BLaER1 treated with 17β-estradiol and CSF1 and Interleukin-3, amounts not matched to agents 10 nM and 100 nM (cell line): Measurements from ENCODE around the gene NPL.
A peak's percentile ranks its signal among the peaks of the same experiment; 100 is the strongest.

Source experiments
- H3K27ac ChIP-seq, 11 experiments: shearing (Covaris generic); formaldehyde crosslinking; 2 replicates each; pipeline ENCODE4 v1.8.1; 2022
- H3K27me3 ChIP-seq, 11 experiments: shearing (Covaris generic); formaldehyde crosslinking; 2 replicates each; pipeline ENCODE4 v1.8.1; 2022
- H3K36me3 ChIP-seq, 11 experiments: shearing (Covaris generic); formaldehyde crosslinking; 2 replicates each; pipeline ENCODE4 v1.8.1; 2022
- H3K4me1 ChIP-seq, 10 experiments: shearing (Covaris generic); formaldehyde crosslinking; 2 replicates each; pipeline ENCODE4 v1.8.1; 2022
- H3K4me2 ChIP-seq, 11 experiments: shearing (Covaris generic); formaldehyde crosslinking; 2 replicates each; pipeline ENCODE4 v1.8.1; 2022
- H3K4me3 ChIP-seq, 10 experiments: shearing (Covaris generic); formaldehyde crosslinking; 2 replicates each; pipeline ENCODE4 v1.8.1; 2022
- H3K9ac ChIP-seq, 11 experiments: shearing (Covaris generic); formaldehyde crosslinking; 2 replicates each; pipeline ENCODE4 v1.8.1; 2022
- H3K9me3 ChIP-seq, 11 experiments: shearing (Covaris generic); formaldehyde crosslinking; replicated peaks in 1 of 11; 2 replicates each; pipeline ENCODE4 v1.8.1; 2022
- H4K20me1 ChIP-seq, 11 experiments: shearing (Covaris generic); formaldehyde crosslinking; 2 replicates each; pipeline ENCODE4 v1.8.1; 2022
- Cebpa-rat ChIP-seq, 11 experiments: shearing (Covaris generic); IDR thresholded peaks; 2 replicates each; pipeline ENCODE4 v1.8.1; 2022

The NPL gene

GRCh38 chr1:182789138-182790076, at the start of gene NPL:
Gene NPL (plus strand): TSS chr1:182789773. CDS start chr1:182794372, 4,599 bp downstream.
- Histone ChIP-seq H3K36me3 (peaks cover 0 to 36% (median 0%) of the 10 kb centered on the region in 11 experiments; a peak in 6 of 22 replicates), H3K27ac (peak within 1 kb of the TSS; percentile 65 to 96 (median 76)), H3K27me3 (peaks cover 12 to 27% (median 19%) of the 10 kb centered on the region in 11 experiments; a peak in 20 of 22 replicates), H3K9ac (peak within 1 kb of the TSS; percentile 72 to 99 (median 84)), H3K4me2 (peak within 1 kb of the TSS; percentile 84 to 97 (median 92)), H3K4me1 (peaks cover 13 to 59% (median 21%) of the 10 kb centered on the region in 10 experiments), H3K9me3 (no peaks in the 10 kb centered on the region), H4K20me1 (no peaks in the 10 kb centered on the region), H3K4me3 (peak within 1 kb of the TSS; percentile 54 to 84 (median 66))
- no peak for TF ChIP-seq Cebpa-rat (IDR thresholded peaks at IDR 0.05)

GRCh38 chr1:182740120-182740519, 49.5 kb upstream of the NPL start:
- Histone ChIP-seq H3K4me3 (no peak overlapping the region), H3K36me3 (no peaks in the 10 kb centered on the region), H3K4me1 (no peaks in the 10 kb centered on the region), H3K9ac (no peak overlapping the region), H3K27ac (no peak overlapping the region), H3K9me3 (peaks cover 7 to 22% (median 15%) of the 10 kb centered on the region in 11 experiments; a peak in 19 of 22 replicates), H3K27me3 (no peaks in the 10 kb centered on the region), H3K4me2 (no peak overlapping the region), H4K20me1 (no peaks in the 10 kb centered on the region)
- no peak for TF ChIP-seq Cebpa-rat (IDR thresholded peaks at IDR 0.05)

GRCh38 chr1:182742780-182743179, 46.8 kb upstream of the NPL start:
- 0 out of 20 replicates have a peak, but pooled peaks cover 0 to 4% (median 0%) of the 10 kb centered on the region in 10 experiments for H3K4me1 ChIP-seq
- no peak; a peak in 1 of 22 replicates for TF ChIP-seq Cebpa-rat (IDR thresholded peaks at IDR 0.05)
- no peaks in the 10 kb centered on the region for H4K20me1 ChIP-seq
- no peak overlapping the region for H3K9ac ChIP-seq
- no peak overlapping the region for H3K4me2 ChIP-seq
- no peak overlapping the region for H3K27ac ChIP-seq
- H3K9me3 ChIP-seq: peaks cover 7 to 14% (median 11%) of the 10 kb centered on the region in 11 experiments; a peak in 19 of 22 replicates
- no peaks in the 10 kb centered on the region for H3K36me3 ChIP-seq
- H3K4me3 ChIP-seq: no peak overlapping the region
- H3K27me3 ChIP-seq: no peaks in the 10 kb centered on the region

GRCh38 chr1:182752077-182752988, 37.2 kb upstream of the NPL start:
- H3K27me3 ChIP-seq: no peaks in the 10 kb centered on the region
- H3K9ac ChIP-seq: no peak overlapping the region
- H3K4me3 ChIP-seq: no peak overlapping the region
- H3K36me3 ChIP-seq: no peaks in the 10 kb centered on the region
- H3K27ac ChIP-seq: no peak overlapping the region
- peak overlapping the region in 10 of 11 experiments; percentile 4 to 85 (median 66); a peak in 18 of 22 replicates for H3K4me2 ChIP-seq
- no peaks in the 10 kb centered on the region for H4K20me1 ChIP-seq
- peaks cover 0 to 19% (median 8%) of the 10 kb centered on the region in 11 experiments; a peak in 9 of 22 replicates for H3K9me3 ChIP-seq
- TF ChIP-seq Cebpa-rat (IDR thresholded peaks at IDR 0.05): no peak
- peaks cover 0 to 17% (median 13%) of the 10 kb centered on the region in 10 experiments; a peak in 16 of 20 replicates for H3K4me1 ChIP-seq

- TF ChIP-seq Cebpa-rat (IDR thresholded peaks at IDR 0.05): no peak
- H3K9ac ChIP-seq: no peak overlapping the region
These were observed 35.5 kb upstream of the NPL start for GRCh38 chr1:182754087-182754486.

GRCh38 chr1:182754543-182755314, 34.8 kb upstream of the NPL start:
- Histone ChIP-seq H3K9ac (no peak overlapping the region), H3K27me3 (no peaks in the 10 kb centered on the region), H3K36me3 (no peaks in the 10 kb centered on the region), H3K27ac (no peak overlapping the region), H3K9me3 (peaks cover 0 to 4% (median under 1%) of the 10 kb centered on the region in 11 experiments; a peak in 4 of 22 replicates), H3K4me3 (no peak overlapping the region), H3K4me2 (no peak overlapping the region), H4K20me1 (no peaks in the 10 kb centered on the region), H3K4me1 (peaks cover 0 to 21% (median 13%) of the 10 kb centered on the region in 10 experiments; a peak in 16 of 20 replicates)
- no peak for TF ChIP-seq Cebpa-rat (IDR thresholded peaks at IDR 0.05)

More at GRCh38 chr1:182754087-182754486, 35.5 kb upstream of the NPL start:
- Histone ChIP-seq H3K27me3 (no peaks in the 10 kb centered on the region), H3K36me3 (no peaks in the 10 kb centered on the region), H3K4me2 (no peak overlapping the region), H3K4me3 (no peak overlapping the region), H3K9me3 (peaks cover 0 to 10% (median 5%) of the 10 kb centered on the region in 11 experiments; a peak in 8 of 22 replicates), H3K27ac (no peak overlapping the region), H4K20me1 (no peaks in the 10 kb centered on the region), H3K4me1 (peaks cover 0 to 17% (median 13%) of the 10 kb centered on the region in 10 experiments; a peak in 16 of 20 replicates)

GRCh38 chr1:182755632-182756031, 33.9 kb upstream of the NPL start:
- no peak overlapping the region for H3K4me2 ChIP-seq

GRCh38 chr1:182756423-182756822, 33.1 kb upstream of the NPL start:
- no peak overlapping the region for H3K4me2 ChIP-seq
- no peak overlapping the region for H3K4me3 ChIP-seq
- no peaks in the 10 kb centered on the region for H4K20me1 ChIP-seq
- H3K27me3 ChIP-seq: no peaks in the 10 kb centered on the region
- no peak overlapping the region for H3K9ac ChIP-seq
- peaks cover 3 to 6% (median 5%) of the 10 kb centered on the region in 11 experiments for H3K9me3 ChIP-seq
- peaks cover 5 to 38% (median 21%) of the 10 kb centered on the region in 10 experiments; a peak in 17 of 20 replicates for H3K4me1 ChIP-seq
- no peak for TF ChIP-seq Cebpa-rat (IDR thresholded peaks at IDR 0.05)
- no peaks in the 10 kb centered on the region for H3K36me3 ChIP-seq
- H3K27ac ChIP-seq: no peak overlapping the region

More at GRCh38 chr1:182755632-182756031, 33.9 kb upstream of the NPL start:
- Histone ChIP-seq H3K9ac (no peak overlapping the region), H3K4me3 (no peak overlapping the region), H3K4me1 (peaks cover 0 to 30% (median 15%) of the 10 kb centered on the region in 10 experiments; a peak in 16 of 20 replicates), H3K27ac (no peak overlapping the region), H3K9me3 (no peaks in the 10 kb centered on the region), H3K27me3 (no peaks in the 10 kb centered on the region), H4K20me1 (no peaks in the 10 kb centered on the region), H3K36me3 (no peaks in the 10 kb centered on the region)
- TF ChIP-seq Cebpa-rat (IDR thresholded peaks at IDR 0.05): no peak
